Stimulated activated CD4-positive, alpha-beta T cell treated with anti-CD3 and anti-CD28 coated beads, Interleukin-2, amount 100 ng/mL, for 4 hours (primary cell): Measurements from ENCODE around the gene ARHGEF11.
"Not testable (repeated sequence)": the region's sequence is repeated elsewhere in the genome, so short reads cannot be mapped to it uniquely, and the experiment has no call there.

Experiments used
- DNase-seq: peaks from one replicate; pipeline ENCODE4 v3.0.0-alpha.2; 2020; ENCODE audit warnings: low read depth

The ARHGEF11 gene

GRCh38 chr1:156930483-156930882, 115.1 kb downstream of the ARHGEF11 start:
- DNase-seq: no peak

DNA sequence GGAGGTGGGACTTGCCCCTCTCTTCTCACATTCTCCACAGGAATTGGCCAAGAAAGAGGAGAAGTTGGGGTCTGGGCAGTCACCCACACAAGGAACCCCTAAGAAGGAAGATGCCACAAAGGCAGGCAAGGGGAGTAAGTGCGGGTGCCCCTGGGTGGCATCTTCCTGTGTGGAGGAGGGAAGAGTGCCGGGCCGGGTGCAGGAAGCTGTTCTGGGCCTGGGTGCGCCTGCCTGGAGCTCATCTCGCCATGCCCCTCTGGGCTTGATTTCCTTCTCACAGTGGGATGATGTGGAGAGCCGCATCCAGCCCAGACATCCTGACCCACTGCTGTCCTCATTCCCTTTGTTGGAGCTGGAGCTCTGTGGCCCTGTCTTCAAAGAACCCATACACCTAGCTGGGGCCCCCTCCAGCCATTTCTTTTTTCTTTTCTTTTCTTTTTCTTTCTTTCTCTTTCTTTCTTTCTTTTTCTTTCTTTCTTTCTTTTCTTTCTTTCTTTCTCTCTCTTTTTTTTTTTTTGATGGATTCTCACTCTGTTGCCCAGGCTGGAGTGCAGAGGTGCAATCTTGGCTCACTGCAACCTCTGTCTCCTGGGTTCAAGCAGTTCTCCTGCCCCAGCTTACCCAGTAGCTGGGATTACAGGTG, 115.8 kb downstream of the ARHGEF11 start:
- no peak for DNase-seq

- DNase-seq: no peak
Observed at GRCh38 chr1:156928043-156928602, 117.4 kb downstream of the ARHGEF11 start.

- DNase-seq: peak; percentile 49
Observed at GRCh38 chr1:156927215-156928042, 118.1 kb downstream of the ARHGEF11 start.

DNA sequence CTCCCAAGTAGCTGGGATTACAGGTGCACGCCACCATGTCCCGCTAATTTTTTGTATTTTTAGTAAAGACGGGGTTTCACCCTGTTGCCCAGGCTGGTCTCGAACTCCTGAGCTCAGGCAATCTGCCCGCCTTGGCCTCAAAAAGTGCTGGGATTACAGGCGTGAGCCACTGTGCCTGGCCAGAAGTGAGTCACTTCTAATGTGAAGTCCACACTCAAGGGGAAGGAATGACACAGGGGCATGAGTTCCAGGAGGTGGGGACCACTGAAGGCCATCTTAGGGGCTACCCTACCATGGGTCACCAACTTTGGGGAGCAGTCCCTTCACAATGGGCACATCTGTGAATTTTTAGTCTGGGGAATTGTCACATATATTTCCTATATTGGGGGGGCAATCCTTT, 118.8 kb downstream of the ARHGEF11 start:
- DNase-seq: not testable (repeated sequence)

GRCh38 chr1:156926175-156926574, 119.4 kb downstream of the ARHGEF11 start:
- DNase-seq: no peak

GRCh38 chr1:156925154-156926010, 120.2 kb downstream of the ARHGEF11 start:
- no peak for DNase-seq

DNA sequence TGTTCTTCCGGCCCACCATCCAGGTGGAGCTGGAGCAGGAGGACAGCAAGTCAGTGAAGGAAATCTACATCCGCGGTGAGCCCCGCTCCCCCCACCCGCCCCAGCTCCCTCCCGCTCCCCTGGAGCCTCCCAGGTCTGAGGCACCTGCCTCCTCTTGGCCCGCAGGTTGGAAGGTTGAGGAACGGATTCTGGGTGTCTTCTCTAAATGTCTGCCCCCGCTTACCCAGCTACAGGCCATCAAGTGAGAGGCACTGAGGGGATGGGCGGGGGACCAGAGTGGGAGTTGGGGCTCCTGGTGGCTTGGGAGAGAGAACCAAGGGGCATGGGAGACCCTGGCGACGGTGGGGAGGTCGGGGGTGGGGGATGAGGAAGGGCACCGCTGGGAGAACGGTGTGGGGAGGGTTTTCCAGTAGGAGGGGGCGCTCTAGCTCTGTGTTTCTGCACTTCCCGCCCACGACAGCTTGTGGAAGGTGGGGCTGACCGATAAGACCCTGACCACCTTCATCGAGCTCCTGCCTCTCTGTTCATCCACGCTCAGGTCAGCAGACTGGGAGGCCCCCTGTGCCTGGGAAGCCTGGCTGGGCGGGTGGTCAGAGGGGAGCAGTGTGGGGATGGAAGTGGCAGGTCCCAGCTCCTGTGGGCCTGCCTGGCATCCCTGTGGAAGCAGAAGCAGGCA, 120.9 kb downstream of the ARHGEF11 start:
- no peak for DNase-seq

DNA sequence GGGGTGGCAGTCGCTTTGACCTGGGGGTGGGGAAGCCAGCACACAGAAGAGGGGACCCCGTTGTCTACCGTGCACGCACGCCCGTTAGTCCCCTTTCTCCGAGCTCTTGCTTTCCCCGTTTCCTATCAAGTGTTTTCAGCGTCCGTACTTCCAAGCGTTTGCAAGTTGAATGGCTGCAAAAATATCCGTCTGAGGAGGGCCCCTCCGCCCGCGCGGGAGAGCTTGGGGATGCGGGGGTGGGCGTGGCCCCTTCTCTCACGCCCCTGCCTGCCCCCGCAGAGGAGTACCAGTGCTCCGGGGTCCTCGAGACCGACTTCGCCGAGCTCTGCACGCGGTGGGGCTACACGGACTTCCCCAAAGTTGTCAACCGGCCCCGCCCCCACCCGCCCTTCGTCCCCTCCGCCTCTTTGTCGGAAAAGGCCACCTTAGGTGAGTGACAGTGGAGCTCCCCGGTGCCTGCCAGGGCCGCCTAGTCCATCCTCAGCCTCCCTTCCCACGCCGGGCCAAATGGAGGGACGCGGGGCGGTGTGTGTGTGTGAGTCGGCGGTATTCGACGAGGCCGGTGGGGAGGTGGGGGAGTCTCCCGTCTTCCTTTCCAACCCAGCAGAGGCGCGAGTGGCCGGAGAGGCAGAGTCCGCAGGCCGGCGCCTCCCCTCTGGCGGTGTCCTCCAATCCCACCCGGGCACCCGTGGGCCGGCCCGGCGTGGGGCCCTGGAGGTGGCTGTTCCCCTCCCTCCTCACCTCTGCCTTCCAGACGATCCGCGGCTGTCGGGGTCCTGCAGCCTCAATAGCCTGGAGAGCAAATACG, 121.7 kb downstream of the ARHGEF11 start:
- no peak for DNase-seq

- DNase-seq: no peak
Observed at GRCh38 chr1:156922986-156923669, 122.4 kb downstream of the ARHGEF11 start.

- no peak for DNase-seq
Observed at GRCh38 chr1:156921053-156921529, 124.5 kb downstream of the ARHGEF11 start.

- peak; percentile 51 for DNase-seq
Observed at GRCh38 chr1:156920233-156921052, 125.1 kb downstream of the ARHGEF11 start, which contains the start of gene LRRC71. LRRC71 (plus strand) TSS chr1:156920632; CDS start chr1:156920804, 172 bp downstream.

GRCh38 chr1:156914440-156914856, 131.1 kb downstream of the ARHGEF11 start:
- no peak for DNase-seq

DNA sequence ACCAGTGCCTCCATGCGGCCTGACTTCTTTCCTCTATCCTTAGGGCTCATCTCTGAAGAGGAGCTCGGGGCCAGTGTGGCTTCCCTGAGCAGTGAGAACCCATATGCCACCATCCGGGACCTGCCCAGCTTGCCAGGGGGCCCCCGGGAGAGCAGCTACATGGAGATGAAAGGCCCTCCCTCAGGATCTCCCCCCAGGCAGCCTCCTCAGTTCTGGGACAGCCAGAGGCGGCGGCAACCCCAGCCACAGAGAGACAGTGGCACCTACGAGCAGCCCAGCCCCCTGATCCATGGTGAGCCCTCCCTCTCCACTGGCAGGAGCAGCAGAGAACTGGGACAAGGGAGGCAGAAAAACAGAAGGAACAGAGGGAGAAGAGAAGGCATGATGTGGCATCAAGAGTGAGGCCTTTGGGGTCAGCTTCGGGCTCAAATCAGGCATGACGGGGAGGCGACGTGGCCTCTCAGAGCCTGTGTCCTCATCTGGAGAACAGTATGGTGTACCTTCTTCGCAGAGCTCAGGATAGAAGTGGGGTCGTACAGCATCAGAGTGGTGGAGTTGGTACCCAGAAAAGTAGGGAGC, 131.6 kb downstream of the ARHGEF11 start:
- no peak for DNase-seq

GRCh38 chr1:156912861-156913808, 132.4 kb downstream of the ARHGEF11 start:
- DNase-seq: no peak

- no peak for DNase-seq
Observed at GRCh38 chr1:156912310-156912709, 133.2 kb downstream of the ARHGEF11 start.

- DNase-seq: no peak
Observed at GRCh38 chr1:156911577-156912298, 133.8 kb downstream of the ARHGEF11 start.
